HG02852 (cell line): ENCODE results near the gene ARAP1.
"Not testable (repeated sequence)": the region's sequence is repeated elsewhere in the genome, so short reads cannot be mapped to it uniquely, and the experiment has no call there.

Experiments used
- ATAC-seq: cut with Tn5 transposase; IDR thresholded peaks from one replicate; pipeline ENCODE4 v1.9.1; 2021; ENCODE audit warnings: mild to moderate bottlenecking, moderate library complexity; ENCODE audit not compliant: unreplicated experiment

Gene ARAP1

GRCh38 chr11:72752088-72752914 lies at the start of gene ARAP1:
ARAP1 (minus strand) TSS chr11:72752408; CDS start chr11:72727128, 25,280 bp downstream.
- peak; percentile 73 for ATAC-seq

DNA sequence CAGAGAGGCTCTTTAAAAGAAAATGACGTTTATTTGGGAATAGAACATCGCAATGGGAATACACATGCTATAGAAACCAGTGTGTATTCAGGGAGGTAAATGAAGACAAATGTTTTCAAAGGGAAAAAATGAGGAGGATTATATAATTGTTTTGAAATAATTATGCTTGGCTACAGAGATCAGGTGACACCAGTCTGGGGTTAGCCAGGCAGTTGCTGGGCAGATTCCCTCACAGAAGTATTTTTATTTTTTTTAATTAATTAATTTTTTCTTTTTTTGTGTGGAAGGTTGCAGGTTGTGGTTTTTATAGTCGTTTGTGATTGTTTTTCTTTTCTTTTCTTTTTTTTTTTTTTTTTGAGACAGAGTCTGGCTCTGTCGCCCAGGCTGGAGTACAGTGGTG lies 47.2 kb upstream of the ARAP1 start:
- ATAC-seq = no peak

DNA sequence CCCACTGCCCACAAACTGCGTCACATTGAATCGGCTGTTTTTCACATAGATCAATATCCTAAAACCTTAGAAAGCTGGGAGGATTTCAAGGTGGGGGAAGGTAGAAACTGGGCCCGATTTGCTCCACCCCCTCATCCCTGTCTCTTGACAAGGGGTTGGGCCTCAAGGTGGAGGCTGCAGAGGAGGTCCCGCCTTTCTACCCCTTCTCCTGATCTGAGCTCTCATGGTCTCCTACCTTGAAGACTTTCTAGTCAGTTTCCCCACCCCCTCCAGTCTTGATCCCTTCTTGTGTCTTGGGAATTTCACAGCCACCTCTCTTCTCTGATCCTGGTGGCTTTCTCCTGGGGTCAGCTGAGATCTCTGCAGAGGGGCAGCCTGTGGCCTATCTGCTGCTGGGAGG lies 46.2 kb upstream of the ARAP1 start:
- ATAC-seq = no peak

- peak; percentile 85 for ATAC-seq
These were observed 41.5 kb upstream of the ARAP1 start, which contains the start of gene STARD10 for GRCh38 chr11:72793425-72794367. STARD10 (minus strand) TSS chr11:72794047; CDS start chr11:72781181, 12,866 bp downstream.

DNA sequence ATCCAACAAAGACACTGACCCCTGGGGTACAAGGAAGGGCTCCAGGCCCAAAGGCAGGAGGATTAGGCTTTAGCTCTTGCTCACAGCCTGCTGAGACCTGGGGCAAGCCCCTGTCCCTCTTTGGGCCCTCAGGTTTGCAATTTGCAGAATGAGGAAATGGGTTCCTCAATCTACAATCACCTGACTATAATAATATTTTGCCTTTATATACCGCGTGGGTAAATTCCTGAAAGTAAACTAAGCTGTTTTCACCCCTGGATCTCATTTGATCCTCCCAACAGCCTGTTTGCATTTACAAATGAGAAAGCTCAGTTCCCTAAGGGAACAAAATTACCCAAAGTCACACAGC lies 40.8 kb upstream of the ARAP1 start:
- ATAC-seq = no peak

DNA sequence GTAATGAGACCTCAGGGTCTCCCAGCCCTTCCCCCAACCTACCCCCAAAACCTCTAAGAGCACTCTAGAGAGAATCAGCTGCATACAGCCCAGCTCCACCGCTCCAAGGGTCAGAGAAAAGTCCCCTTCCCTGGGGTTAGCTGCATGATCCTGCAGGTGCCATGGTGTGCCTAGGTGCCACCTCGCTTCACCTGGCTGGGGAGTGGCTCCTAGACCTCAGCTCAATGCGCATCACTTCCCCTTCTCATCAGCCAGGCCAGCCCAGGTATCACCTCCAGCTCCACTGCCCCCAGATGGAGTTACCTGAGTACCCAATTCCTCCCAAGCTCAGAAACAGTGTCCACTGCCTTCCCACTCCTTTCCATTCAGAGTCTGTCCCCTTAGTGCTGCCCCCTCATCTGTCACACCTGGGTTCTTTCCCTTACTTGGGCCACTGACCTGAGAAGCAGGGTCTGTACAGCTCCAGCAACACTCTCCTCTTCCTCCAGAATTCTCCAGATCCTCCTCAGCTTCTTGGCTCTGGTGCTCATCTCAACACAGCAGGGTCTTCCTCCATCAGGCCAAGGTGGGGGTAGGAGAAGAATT lies 40.3 kb upstream of the ARAP1 start:
- no peak for ATAC-seq

DNA sequence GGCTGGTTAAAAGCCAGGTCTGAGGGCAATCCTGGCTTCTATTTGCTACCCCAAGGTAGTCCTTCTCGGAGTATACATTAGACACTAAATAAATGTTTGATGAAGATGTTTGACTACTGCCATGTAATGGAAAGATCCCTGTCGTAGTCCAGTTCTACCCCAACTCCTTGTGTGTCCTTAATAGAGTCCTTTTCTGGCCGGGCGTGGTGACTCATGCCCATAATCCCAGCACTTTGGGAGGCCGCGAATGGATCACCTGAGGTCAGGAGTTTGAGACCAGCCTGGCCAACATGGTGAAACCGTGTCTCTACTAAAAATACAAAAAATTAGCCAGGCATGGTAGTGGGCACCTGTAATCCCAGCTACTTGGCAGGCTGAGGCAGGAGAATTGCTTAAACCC lies 39.0 kb upstream of the ARAP1 start:
- not testable (repeated sequence) for ATAC-seq

GRCh38 chr11:72789493-72790131 lies 37.4 kb upstream of the ARAP1 start:
- no peak for ATAC-seq

DNA sequence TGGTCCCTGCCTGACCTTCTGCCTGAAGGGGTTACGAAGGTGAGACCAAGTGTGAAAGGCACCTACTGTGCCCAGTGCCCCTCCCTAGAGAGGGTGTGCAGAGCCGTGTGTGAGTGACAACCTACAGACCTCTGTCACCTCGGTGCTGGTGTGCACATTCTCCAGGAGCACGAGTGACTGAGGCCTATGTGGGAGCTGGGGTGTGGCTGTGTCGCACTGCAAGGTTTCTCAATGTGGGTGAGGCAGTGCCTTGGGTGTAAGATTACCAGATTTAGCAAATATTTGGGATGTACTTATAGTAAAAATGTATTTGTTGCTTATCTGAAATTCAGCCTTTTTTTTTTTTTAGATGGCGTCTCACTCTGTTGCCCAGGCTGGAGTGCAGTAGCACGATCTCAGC lies 36.0 kb upstream of the ARAP1 start:
- no peak for ATAC-seq

DNA sequence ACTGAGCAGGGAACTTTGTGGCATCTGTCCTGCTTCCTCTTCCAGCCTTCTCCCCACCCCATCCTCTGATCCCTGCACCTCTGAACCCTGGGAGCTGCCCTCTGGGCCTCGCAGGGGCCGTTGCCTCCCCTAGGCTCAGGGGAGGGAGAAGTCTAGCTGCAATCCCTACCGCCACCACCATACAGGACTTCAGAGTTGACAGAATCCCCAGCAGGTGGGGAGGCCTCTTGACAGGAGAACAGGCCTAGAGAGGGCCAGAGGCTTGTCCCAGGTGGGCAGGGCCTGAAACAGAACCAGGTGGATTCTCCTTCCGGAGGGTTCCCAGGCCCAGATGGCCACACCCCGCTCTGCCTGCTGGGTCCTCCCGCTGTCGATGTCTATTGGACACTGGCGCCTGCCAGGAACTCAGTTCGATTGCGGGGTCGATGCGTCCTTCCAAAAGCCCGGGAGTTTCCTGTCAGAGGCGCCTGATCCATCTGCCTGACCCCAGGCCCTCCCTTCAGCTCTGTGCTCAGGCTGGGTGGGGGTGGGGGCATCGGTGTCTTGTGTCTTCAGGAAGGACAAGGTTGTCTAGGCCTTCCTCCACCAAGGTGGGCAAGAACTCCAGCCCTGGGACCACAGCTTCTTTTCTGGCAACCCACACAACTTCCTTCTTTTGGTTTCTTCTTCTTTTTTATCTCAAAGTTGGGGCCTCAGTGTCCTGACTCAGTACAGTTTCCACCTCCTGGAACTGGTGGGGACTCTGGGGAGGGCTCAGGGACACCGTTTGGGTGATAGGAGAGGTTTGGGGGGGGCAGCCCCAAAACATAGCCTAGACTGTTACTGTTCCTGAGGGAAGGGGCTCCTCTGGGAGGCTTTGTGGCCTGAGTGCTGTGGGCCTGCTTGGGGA lies 35.3 kb upstream of the ARAP1 start:
- ATAC-seq = no peak

GRCh38 chr11:72786305-72787215 lies 34.4 kb upstream of the ARAP1 start:
- ATAC-seq = no peak

DNA sequence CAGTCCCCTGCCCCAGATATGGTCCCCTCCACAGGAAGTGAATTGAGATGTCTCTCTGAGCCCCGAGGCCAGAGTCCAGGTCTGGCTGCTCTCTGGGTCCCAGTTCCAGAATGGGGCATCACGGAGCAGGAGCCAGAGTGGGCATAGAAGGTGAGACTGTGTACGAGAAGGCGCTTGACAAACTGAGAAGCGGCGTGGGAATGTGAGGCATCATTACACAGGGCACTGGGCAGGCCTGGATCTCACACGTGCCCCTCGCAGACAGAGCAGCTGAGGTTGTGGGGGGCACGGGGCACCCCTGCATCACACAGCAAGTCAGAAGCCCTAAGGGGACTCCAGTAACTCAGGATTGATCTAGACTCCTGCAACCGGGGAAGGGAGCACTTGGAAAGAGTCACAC lies 32.5 kb upstream of the ARAP1 start:
- ATAC-seq = no peak

- no peak for ATAC-seq
These were observed 31.1 kb upstream of the ARAP1 start for GRCh38 chr11:72783144-72783905.

GRCh38 chr11:72782081-72782920 lies 30.1 kb upstream of the ARAP1 start:
- no peak for ATAC-seq

DNA sequence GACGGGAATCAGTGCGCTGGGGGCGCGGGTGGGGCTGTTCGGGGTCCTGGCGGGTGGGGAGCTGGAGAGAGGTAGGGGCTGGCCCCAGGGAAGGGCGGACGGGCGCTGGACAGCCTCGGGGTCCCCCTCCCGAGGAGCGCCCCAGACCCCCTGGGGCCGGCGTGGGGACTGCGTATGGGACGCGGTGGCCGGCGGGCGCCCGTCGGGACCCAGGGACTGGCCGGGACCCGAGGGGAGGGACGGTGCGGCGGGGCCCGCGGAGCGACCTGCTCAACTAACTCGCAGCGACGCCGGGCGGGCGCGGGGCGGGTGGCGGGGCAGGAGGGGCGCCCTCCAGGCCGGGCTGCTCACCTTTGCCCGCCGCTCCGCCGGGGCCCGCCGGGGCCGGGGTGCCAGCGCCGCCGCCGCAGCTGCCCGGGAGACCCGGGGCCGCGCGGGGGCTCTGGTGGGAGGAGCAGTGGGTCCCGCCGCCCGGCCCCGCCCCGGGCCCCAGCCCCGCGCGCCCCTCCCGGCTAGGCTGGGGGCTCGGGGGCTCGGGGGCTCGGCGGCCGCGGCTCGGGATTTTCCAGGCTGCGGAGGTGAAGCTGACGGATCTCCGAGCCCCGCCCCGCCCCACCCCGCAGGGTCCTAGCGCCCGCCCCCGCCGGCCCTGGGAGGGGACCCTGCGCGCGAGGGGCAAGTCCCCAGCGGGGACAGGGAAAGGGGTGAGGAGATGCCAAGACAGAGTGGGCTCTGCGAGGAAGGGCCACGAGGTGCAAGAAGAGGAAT lies 29.3 kb upstream of the ARAP1 start:
- no peak for ATAC-seq

GRCh38 chr11:72781063-72781312 lies 28.8 kb upstream of the ARAP1 start:
- no peak for ATAC-seq
